Osteocyte (in vitro differentiated cells): ENCODE data around the gene HOXB4. TPM values are rescaled to one million over a fixed set of nuclear protein-coding genes. Genes with fewer than 3 reads are reported as not detected.

ENCODE experiments used
- DNase-seq: peaks from one replicate; pipeline ENCODE4 v3.0.0; 2021; ENCODE audit warnings: mixed read lengths; ENCODE audit not compliant: unreplicated experiment; ENCODE audit errors: extremely low spot score
- H3K27ac Mint-ChIP-seq: one replicate; pipeline ENCODE4 v1.8.0; 2021; ENCODE audit warnings: mild to moderate bottlenecking, mixed read lengths; ENCODE audit not compliant: unreplicated experiment
- H3K27me3 Mint-ChIP-seq: one replicate; pipeline ENCODE4 v1.8.0; 2021; ENCODE audit warnings: mixed read lengths; ENCODE audit not compliant: unreplicated experiment
- H3K36me3 Mint-ChIP-seq: one replicate; pipeline ENCODE4 v1.8.0; 2021; ENCODE audit warnings: mixed read lengths; ENCODE audit not compliant: unreplicated experiment
- H3K4me1 Mint-ChIP-seq: one replicate; pipeline ENCODE4 v1.8.0; 2021; ENCODE audit warnings: mixed read lengths; ENCODE audit not compliant: unreplicated experiment
- H3K4me3 Mint-ChIP-seq: one replicate; pipeline ENCODE4 v1.8.0; 2021; ENCODE audit warnings: mild to moderate bottlenecking, moderate library complexity, mixed read lengths; ENCODE audit not compliant: unreplicated experiment
- H3K9me3 Mint-ChIP-seq: one replicate; pipeline ENCODE4 v1.8.0; 2021; ENCODE audit warnings: mixed read lengths; ENCODE audit not compliant: unreplicated experiment
- total RNA-seq: library from RNA; stranded (reverse); gene quantifications from 2 replicates; pipeline ENCODE4 v1.2.1, GENCODE V29; 2021
- TF ChIP-seq, protein P1 (sequence below): fragments of 200-600 bp; sonication (generic); IDR thresholded peaks from 2 replicates; pipeline ENCODE4 v1.5.0; 2021; ENCODE audit warnings: antibody characterized with exemption, mild to moderate bottlenecking, moderate library complexity

Gene HOXB4
- total RNA-seq, 1 donor from 2014 or later, result not detected

DNA sequence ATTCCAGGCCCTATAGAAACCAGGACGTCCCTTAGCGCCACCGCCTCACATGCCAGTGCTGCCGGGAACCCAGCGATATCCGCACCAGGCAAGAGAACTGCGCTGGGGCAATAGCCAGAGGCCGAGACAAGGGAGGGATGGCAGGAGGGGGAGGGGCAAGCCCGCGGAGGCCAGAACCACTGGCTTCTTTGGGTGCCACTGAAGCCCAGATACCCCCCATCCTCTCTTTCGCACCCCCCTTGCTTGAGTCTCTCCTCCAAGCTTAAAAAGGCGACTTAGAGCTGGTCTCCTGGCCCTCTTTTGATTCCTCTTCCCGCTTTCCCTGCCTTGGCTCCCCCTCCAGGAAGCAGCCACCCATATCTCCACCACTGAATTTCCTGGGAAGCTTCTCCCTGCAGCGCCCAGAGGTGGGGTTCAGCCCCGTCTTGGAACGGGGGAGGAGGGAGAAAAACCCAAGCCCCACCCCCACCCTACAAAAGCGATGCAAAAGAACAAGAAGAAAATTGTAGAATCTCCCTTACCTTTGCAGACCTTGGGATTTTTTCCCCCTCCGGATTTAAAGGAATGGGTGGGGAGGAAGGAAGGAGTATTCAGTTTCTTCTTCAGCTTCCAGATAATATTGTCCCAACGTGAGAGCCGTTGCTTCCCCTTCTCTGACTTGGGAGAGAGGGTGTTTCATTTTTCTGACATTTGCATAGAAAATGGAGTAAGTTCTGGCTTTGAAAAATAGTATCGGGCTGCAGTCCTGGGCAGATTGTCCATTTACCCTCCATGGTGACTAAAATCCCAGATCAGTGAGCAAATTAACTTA is 26.0 kb upstream of the HOXB4 start:
- peaks cover 96% of the 10 kb centered on the region for H3K27me3 Mint-ChIP-seq
- TF ChIP-seq, protein P1, sequence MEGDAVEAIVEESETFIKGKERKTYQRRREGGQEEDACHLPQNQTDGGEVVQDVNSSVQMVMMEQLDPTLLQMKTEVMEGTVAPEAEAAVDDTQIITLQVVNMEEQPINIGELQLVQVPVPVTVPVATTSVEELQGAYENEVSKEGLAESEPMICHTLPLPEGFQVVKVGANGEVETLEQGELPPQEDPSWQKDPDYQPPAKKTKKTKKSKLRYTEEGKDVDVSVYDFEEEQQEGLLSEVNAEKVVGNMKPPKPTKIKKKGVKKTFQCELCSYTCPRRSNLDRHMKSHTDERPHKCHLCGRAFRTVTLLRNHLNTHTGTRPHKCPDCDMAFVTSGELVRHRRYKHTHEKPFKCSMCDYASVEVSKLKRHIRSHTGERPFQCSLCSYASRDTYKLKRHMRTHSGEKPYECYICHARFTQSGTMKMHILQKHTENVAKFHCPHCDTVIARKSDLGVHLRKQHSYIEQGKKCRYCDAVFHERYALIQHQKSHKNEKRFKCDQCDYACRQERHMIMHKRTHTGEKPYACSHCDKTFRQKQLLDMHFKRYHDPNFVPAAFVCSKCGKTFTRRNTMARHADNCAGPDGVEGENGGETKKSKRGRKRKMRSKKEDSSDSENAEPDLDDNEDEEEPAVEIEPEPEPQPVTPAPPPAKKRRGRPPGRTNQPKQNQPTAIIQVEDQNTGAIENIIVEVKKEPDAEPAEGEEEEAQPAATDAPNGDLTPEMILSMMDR, result no peak
- no peak overlapping the region for H3K4me3 Mint-ChIP-seq
- DNase-seq, result no peak
- no peak overlapping the region for H3K27ac Mint-ChIP-seq
- H3K4me1 Mint-ChIP-seq, result no peaks in the 10 kb centered on the region
- H3K9me3 Mint-ChIP-seq, result peaks cover 6% of the 10 kb centered on the region
- H3K36me3 Mint-ChIP-seq, result no peaks in the 10 kb centered on the region

DNA sequence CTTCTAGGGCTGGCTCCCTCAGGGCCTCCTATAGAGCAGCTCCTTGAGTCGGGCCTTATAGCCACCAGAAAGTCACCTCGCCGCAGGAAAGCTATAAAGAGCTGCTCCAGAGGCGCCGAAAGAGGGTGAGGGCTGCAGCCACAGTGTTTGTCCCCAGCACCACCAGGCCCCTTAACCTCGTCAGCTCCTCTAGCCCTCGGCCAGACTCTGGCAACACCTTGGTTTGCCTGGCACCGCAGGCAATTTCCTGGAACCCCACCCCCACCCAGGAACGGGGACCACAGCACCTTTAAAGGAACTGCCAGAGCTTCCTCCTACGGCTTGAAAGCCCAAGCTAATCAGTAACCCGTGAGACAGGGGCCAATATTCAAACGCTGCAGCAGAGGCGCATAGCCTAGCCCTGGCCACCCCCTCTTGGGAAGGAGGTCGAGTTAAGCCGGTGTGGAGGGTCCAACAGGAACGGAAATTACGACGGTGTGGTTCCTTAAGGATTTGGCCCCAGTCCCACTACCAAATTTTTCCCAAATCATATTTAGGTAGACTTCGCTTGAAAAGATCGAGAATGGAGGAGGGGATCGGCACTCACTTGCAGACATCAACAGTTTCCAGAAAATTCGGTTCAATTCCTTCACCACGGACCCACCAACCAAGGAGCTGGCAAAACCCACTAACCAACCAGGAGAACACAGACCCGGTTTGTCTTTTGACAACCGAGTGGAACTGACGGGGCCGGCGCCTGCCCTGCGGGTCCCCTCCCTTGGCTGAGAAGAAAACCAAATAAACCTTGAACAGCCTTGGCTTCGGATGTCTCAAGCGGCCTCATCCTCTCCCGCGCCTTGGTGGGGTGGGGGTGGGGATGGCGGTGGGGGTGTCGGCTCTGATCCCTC is 23.6 kb upstream of the HOXB4 start:
- TF ChIP-seq, protein P1, result no peak
- Mint-ChIP-seq H3K4me3 (no peak overlapping the region), H3K36me3 (no peaks in the 10 kb centered on the region), H3K9me3 (peaks cover 6% of the 10 kb centered on the region), H3K27me3 (peaks cover 97% of the 10 kb centered on the region), H3K27ac (no peak overlapping the region), H3K4me1 (peaks cover 4% of the 10 kb centered on the region)
- no peak for DNase-seq

DNA sequence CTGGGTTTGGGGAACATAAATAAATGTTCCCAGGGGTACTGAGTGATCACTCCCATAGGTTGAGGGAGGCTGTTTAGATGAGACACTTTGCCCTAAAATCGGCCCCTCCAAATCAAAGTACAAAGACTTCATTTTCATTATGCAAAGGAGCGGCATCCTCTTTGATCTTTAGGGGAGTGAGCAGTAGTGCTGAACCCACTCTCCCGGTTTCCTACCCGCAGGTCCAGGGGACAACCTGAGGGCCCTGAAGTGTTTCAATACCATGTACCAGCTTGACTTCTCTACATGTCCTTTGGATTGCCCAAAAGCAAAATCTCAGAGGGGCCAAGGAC is 23.0 kb upstream of the HOXB4 start:
- peaks cover 97% of the 10 kb centered on the region for H3K27me3 Mint-ChIP-seq
- TF ChIP-seq, protein P1, result no peak
- peaks cover 6% of the 10 kb centered on the region for H3K4me1 Mint-ChIP-seq
- H3K4me3 Mint-ChIP-seq, result no peak overlapping the region
- no peak for DNase-seq
- H3K9me3 Mint-ChIP-seq, result peaks cover 6% of the 10 kb centered on the region
- H3K27ac Mint-ChIP-seq, result no peak overlapping the region
- H3K36me3 Mint-ChIP-seq, result no peaks in the 10 kb centered on the region

DNA sequence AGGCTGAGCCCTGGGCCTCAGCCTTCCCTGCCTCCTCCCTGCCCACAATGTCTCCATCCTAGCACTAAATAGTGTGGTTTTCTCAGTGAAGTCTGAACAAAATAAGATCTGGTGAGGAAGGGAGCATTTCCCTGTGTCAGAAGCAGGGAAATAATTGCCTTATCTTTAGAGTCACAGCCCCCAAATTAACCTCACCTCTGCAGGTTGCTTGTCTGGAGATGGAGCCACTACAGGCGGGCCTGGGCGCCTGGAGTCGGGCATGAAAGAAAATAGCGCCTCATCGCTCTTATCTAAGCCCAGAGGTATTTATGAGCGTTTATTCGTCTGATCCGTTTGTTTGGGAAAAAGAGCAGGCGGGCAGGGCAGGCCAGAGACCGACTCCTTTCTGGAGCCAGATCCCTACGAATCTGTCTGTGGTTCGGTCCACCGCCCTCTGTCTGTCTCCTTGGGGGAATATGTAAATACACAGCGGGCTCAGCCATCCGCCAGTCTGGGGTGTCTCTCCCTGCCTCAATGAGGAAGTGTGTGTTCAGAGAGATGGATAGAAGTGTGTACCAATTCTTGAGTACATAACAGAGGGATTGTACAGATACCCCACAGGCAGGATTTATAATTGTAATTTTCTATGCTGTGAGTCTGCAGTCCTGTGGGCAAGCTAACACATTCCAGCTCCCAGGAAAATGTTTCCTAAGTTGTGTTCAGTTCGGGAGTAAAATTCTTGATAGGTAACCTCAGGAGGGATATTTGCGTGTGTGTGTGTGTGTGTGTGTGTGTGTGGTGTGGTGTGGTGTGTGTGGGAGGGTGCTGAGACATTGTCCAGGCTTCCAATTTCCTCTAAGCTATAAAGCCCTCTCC is 22.3 kb upstream of the HOXB4 start:
- Mint-ChIP-seq H3K27me3 (peaks cover 97% of the 10 kb centered on the region), H3K9me3 (peaks cover 6% of the 10 kb centered on the region), H3K36me3 (no peaks in the 10 kb centered on the region), H3K4me3 (no peak overlapping the region), H3K27ac (no peak overlapping the region), H3K4me1 (peaks cover 6% of the 10 kb centered on the region)
- TF ChIP-seq, protein P1, result no peak
- no peak for DNase-seq
